HAP-1 (cell line): ENCODE data around the gene CMIP.
"Not testable (repeated sequence)": the region's sequence is repeated elsewhere in the genome, so short reads cannot be mapped to it uniquely, and the experiment has no call there.

ENCODE experiments used
- DNase-seq, 2 experiments: peaks; one replicate each; pipeline ENCODE4 v3.0.0-alpha.2; 2016 to 2020; ENCODE audit warnings: low spot score in 2 of 2
- H3K27me3 ChIP-seq: fragments of 250-450 bp; sonication (Bioruptor Pico); 2 replicates; pipeline ENCODE4 v1.5.1; 2020; ENCODE audit warnings: low read depth, mild to moderate bottlenecking, moderate library complexity
- H3K36me3 ChIP-seq: fragments of 250-450 bp; sonication (Bioruptor Pico); replicated peaks from 2 replicates; pipeline ENCODE4 v1.5.1; 2020; ENCODE audit warnings: mild to moderate bottlenecking
- H3K4me1 ChIP-seq: fragments of 250-450 bp; sonication (Bioruptor Pico); 2 replicates; pipeline ENCODE4 v1.5.1; 2020; ENCODE audit warnings: mild to moderate bottlenecking
- H3K4me3 ChIP-seq: fragments of 250-450 bp; sonication (Bioruptor Pico); 2 replicates; pipeline ENCODE4 v1.5.1; 2020; ENCODE audit warnings: mild to moderate bottlenecking, moderate library complexity
- H3K9me3 ChIP-seq: fragments of 250-450 bp; sonication (Bioruptor Pico); 2 replicates; pipeline ENCODE4 v1.5.1; 2020; ENCODE audit warnings: mild to moderate bottlenecking, moderate library complexity
- in situ Hi-C: fragments of 300-500 bp; cut with MboI; formaldehyde crosslinking; loops from 3 replicates; pipeline ENCODE4 v1.14.3; 2020; ENCODE audit warnings: low sequenced_read_pairs, inconsistent platforms, mixed read lengths

CMIP gene

GRCh38 chr16:81741430-81741770 lies 296.8 kb downstream of the CMIP start:
- DNase-seq, H3K4me1 ChIP-seq, H3K4me3 ChIP-seq, H3K36me3 ChIP-seq, H3K27me3 ChIP-seq, H3K9me3 ChIP-seq: not testable (repeated sequence)
- in situ Hi-C loops = loop anchor here (25.0 kb wide), 1 partner anchor 704 kb away; the partner anchor contains the start of gene ATMIN

- Histone ChIP-seq H3K4me1 (peaks cover 8% of the 10 kb centered on the region), H3K36me3 (no peaks in the 10 kb centered on the region), H3K9me3 (no peaks in the 10 kb centered on the region), H3K27me3 (no peaks in the 10 kb centered on the region), H3K4me3 (no peak overlapping the region)
- DNase-seq = no peak
- in situ Hi-C loops = loop anchor here (25.0 kb wide), 1 partner anchor 707 kb away; the partner anchor contains the start of gene ATMIN
These were observed 299.8 kb downstream of the CMIP start for GRCh38 chr16:81744385-81744784.

- H3K4me1 ChIP-seq = peaks cover 8% of the 10 kb centered on the region
- no peaks in the 10 kb centered on the region for H3K36me3 ChIP-seq
- H3K4me3 ChIP-seq = no peak overlapping the region
- H3K9me3 ChIP-seq = no peaks in the 10 kb centered on the region
- no peak for DNase-seq
- H3K27me3 ChIP-seq = no peaks in the 10 kb centered on the region
- in situ Hi-C loops = loop anchor here (25.0 kb wide), 1 partner anchor 708 kb away; the partner anchor contains the start of gene ATMIN
These were observed 300.3 kb downstream of the CMIP start for GRCh38 chr16:81744911-81745310.

- Histone ChIP-seq H3K9me3 (no peaks in the 10 kb centered on the region), H3K4me1 (peaks cover 8% of the 10 kb centered on the region), H3K4me3 (peak overlapping the region; percentile 32), H3K27me3 (no peaks in the 10 kb centered on the region), H3K36me3 (no peaks in the 10 kb centered on the region)
- in situ Hi-C loops = loop anchor here (25.0 kb wide), 1 partner anchor 709 kb away; the partner anchor contains the start of gene ATMIN
- peak; percentile 52 to 83 for DNase-seq
These were observed 301.3 kb downstream of the CMIP start for GRCh38 chr16:81745704-81746558.

- H3K4me1 ChIP-seq = peaks cover 8% of the 10 kb centered on the region
- peak overlapping the region; percentile 32 for H3K4me3 ChIP-seq
- no peaks in the 10 kb centered on the region for H3K36me3 ChIP-seq
- in situ Hi-C loops = loop anchor here (25.0 kb wide), 1 partner anchor 709 kb away; the partner anchor contains the start of gene ATMIN
- H3K27me3 ChIP-seq = no peaks in the 10 kb centered on the region
- DNase-seq = no peak
- H3K9me3 ChIP-seq = no peaks in the 10 kb centered on the region
These were observed 302.0 kb downstream of the CMIP start for GRCh38 chr16:81746566-81746965.

- H3K9me3 ChIP-seq = no peaks in the 10 kb centered on the region
- peaks cover 8% of the 10 kb centered on the region for H3K4me1 ChIP-seq
- H3K4me3 ChIP-seq = no peak overlapping the region
- no peaks in the 10 kb centered on the region for H3K36me3 ChIP-seq
- DNase-seq = no peak
- in situ Hi-C loops = loop anchor here (25.0 kb wide), 1 partner anchor 711 kb away; the partner anchor contains the start of gene ATMIN
- H3K27me3 ChIP-seq = no peaks in the 10 kb centered on the region
These were observed 304.0 kb downstream of the CMIP start for GRCh38 chr16:81748476-81749198.

- in situ Hi-C loops = no loop called here
- H3K4me3 ChIP-seq = no peak overlapping the region
- H3K27me3 ChIP-seq = no peaks in the 10 kb centered on the region
- no peaks in the 10 kb centered on the region for H3K9me3 ChIP-seq
- H3K36me3 ChIP-seq = no peaks in the 10 kb centered on the region
- no peak for DNase-seq
- no peaks in the 10 kb centered on the region; the same call in 1 of the 2 replicates for H3K4me1 ChIP-seq
These were observed 307.7 kb downstream of the CMIP start for GRCh38 chr16:81752225-81752875.

- H3K36me3 ChIP-seq = no peaks in the 10 kb centered on the region
- in situ Hi-C loops = no loop called here
- H3K4me3 ChIP-seq = no peak overlapping the region
- DNase-seq = no peak
- no peaks in the 10 kb centered on the region; the same call in 1 of the 2 replicates for H3K4me1 ChIP-seq
- no peaks in the 10 kb centered on the region for H3K9me3 ChIP-seq
- no peaks in the 10 kb centered on the region for H3K27me3 ChIP-seq
These were observed 308.2 kb downstream of the CMIP start for GRCh38 chr16:81752876-81753227.

- Histone ChIP-seq H3K4me3 (no peak overlapping the region), H3K27me3 (no peaks in the 10 kb centered on the region), H3K9me3 (no peaks in the 10 kb centered on the region), H3K4me1 (no peaks in the 10 kb centered on the region; the same call in 1 of the 2 replicates), H3K36me3 (no peaks in the 10 kb centered on the region)
- in situ Hi-C loops = no loop called here
- no peak for DNase-seq
These were observed 310.2 kb downstream of the CMIP start for GRCh38 chr16:81754858-81755257.

GRCh38 chr16:81755915-81756614 lies 311.5 kb downstream of the CMIP start:
- Histone ChIP-seq H3K27me3 (no peaks in the 10 kb centered on the region), H3K4me3 (no peak overlapping the region), H3K36me3 (no peaks in the 10 kb centered on the region), H3K4me1 (no peaks in the 10 kb centered on the region; the same call in 1 of the 2 replicates), H3K9me3 (no peaks in the 10 kb centered on the region)
- in situ Hi-C loops = no loop called here
- DNase-seq = no peak

GRCh38 chr16:81756615-81757356 lies 312.2 kb downstream of the CMIP start:
- Histone ChIP-seq H3K9me3 (no peaks in the 10 kb centered on the region), H3K4me1 (no peaks in the 10 kb centered on the region), H3K4me3 (no peak overlapping the region), H3K27me3 (no peaks in the 10 kb centered on the region), H3K36me3 (no peaks in the 10 kb centered on the region)
- DNase-seq = no peak
- in situ Hi-C loops = no loop called here

GRCh38 chr16:81758376-81758775 lies 313.8 kb downstream of the CMIP start:
- Histone ChIP-seq H3K27me3 (no peaks in the 10 kb centered on the region), H3K4me3 (no peak overlapping the region), H3K9me3 (no peaks in the 10 kb centered on the region), H3K36me3 (no peaks in the 10 kb centered on the region), H3K4me1 (no peaks in the 10 kb centered on the region)
- in situ Hi-C loops = no loop called here
- DNase-seq = no peak
